Ammon's horn (tissue), 1 donor: ENCODE measurements around the gene CD247.
A peak's percentile ranks its signal among the peaks of the same experiment; 100 is the strongest.
"Not testable (repeated sequence)": the region's sequence is repeated elsewhere in the genome, so short reads cannot be mapped to it uniquely, and the experiment has no call there.

Experiments used
- DNase-seq: peaks from one replicate; pipeline ENCODE4 v3.0.0-alpha.2; 2016; ENCODE audit warnings: low spot score

Gene CD247

DNA sequence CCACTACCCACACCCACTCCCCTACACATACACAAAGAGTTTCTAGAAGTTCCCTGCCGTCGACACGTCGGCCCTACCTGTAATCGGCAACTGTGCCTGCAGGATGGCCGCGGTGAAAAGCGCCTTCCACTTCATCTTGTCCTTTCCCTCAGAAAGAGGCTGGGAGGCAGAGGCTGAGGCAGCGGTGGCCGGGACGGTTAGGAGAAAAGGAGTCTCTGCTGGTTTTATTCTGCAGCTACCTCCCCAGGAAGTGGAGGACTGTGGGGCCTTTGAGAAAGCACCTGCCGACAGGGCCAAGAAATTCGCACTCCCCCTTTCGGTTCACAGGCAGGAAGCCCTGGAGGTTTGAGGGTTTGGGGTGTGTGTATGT, at the start of gene CD247:
CD247 (minus strand) TSS at position 199 of the 370 bp plus-strand sequence; CDS start at position 135, 64 bp downstream.
- DNase-seq = no peak

DNA sequence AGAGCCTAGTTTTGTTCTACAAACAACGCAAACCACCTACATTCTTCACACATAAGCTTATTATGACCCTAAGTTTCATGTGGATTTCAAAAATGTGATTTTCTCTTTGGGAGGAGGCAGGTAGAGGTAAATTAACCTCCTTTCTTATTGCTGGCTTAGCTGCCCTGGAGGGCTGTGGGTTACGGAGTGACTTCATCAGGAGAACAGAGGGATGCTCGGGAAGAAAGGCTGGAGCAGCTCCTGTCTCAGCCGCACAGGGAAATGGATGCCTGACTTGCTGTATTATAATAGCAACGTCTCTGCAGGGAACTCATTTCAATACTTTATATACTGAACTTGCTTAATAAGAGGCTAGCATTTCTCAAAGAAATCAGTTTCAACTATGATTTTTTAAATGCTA, 49.3 kb upstream of the CD247 start:
- no peak for DNase-seq

DNA sequence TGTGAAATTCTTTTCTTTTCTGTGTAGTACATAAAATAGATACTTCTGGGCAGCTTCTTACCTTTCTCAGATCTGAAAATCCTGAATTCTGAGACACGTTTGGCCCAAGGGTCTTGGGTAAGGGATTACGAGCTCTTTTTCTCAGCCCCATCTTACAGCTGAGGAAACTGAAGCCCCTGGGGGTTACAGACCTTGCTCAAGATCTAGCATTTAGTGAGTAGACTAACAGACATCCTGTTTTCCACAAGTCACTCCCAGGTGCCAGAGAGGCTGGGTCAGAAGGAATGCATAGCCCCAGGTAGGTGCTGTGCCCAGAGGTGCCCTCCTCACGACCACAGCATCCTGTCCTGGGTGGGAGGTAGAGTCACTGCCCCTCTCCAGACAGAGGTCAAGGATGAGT, 48.4 kb upstream of the CD247 start:
- DNase-seq = no peak

DNA sequence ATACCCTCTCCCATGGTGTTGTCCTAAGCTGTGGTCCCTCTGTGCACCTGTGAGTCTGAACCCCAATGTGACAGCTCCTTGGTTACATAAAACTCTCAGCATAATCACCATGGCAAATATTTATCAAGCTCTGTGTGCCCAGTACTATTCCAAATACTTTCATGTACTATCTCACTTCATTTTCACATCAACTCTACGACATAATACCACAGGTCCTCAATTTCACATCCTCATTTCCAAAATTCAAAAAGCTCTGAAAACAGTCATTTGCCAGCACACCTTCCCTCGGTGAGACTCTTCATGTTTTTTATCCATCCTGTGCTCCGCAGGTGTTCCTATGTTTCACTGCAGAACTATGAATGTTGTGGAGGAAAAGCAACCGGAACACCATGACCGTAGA, 47.6 kb upstream of the CD247 start:
- DNase-seq = no peak

DNA sequence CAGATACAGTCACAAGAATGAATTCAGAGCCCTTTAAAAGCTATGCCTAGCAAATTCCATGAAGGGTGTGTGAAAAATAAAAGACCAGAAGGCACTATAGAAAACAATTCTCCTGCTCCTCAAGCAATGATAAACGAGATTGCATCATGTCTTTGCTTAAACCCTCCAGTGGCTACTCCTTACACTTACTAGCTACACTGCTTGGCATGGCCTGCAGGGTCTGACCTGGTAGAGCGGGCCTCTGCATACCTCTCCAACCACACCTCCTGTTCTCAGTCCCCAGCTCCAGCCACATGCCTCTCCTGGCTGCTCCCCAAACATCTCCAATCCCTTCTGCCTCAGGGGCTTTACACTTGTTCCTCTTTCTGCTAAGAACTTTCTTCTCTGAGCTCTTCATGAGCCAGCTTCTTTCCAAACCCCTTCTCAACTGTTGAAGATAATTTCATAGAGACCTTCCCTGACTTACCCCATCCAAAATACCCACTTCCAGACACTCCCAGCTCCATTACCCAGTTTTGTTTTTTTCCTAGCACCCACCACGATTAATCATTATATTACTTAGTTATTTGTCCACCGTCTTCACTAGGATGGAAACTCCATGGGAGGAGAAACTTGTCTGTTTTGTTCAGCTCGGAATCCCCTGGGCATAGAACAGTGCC, 46.4 kb upstream of the CD247 start:
- peak; percentile 55 for DNase-seq

DNA sequence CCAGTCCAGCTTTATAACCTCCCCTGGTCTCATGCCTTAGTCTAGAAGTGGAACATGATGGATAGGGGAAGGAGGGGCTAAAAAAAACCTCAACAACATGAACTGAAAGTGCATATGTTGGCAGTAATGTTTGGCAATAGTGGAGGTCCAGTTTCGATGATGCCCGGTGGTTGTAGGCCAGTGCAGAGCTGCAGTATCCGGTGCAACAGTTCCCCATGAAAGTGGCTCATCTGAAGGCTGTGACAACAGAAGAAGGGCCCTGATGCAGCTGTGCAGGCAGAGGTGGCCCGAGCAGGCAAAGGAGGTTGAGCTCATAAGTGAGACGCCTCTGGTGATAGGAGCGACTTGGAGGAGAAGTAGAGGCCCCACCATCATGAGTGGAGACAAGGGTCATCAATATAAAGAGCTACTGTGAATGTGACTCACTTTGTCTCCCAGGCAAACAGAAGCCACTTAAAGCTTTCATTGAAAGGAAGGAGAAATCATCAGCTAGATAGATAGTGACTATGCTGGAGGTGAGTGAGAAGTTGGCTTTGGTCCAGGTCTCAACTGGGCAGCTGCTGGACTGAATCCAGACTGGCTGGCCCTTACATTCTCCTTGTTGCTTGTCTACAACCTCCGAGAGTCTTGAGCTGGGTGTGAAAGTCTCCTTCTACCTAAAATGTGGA, 45.4 kb upstream of the CD247 start:
- DNase-seq = peak; percentile 70

DNA sequence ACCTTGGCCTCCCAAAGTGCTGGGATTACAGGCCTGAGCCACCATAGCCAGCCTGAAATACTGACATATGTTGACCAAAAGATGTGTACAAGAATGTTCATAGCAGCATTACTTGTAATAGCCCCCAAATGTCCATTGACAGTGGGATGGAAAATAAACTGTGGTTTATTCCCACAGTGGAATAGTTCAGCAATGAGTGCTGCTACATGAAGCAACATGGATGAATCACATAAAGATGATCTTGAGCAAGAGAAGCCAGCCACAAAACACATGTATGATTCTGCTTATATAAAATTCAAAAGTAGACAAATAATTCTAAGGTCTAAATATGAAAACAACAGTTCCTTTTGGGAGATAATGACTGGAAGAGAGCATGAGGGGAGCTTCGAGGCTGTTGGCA, 44.4 kb upstream of the CD247 start:
- DNase-seq = no peak

GRCh38 chr1:167561753-167562152, 43.4 kb upstream of the CD247 start:
- DNase-seq = no peak

GRCh38 chr1:167555971-167556714, 37.8 kb upstream of the CD247 start:
- peak; percentile 87 for DNase-seq

DNA sequence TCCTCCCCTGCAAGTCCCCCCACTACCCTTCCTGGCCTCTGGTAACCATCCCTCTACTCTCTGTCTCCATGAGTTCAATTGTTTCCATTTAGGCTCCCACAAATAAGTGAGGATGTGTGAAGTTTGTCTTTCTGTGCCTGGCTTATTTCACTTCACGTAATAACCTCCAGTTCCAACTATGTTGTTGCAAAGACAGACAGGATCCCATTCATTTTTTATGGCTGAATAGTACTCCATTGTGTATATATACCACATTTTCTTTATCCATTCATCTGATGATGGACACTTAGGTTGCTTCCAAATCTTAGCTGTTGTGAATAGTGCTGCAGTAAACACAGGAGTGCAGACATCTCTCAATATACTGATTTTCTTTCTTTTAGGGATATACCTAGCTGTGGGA, 36.7 kb upstream of the CD247 start:
- not testable (repeated sequence) for DNase-seq

- DNase-seq = no peak
These were observed 35.9 kb upstream of the CD247 start for GRCh38 chr1:167554028-167554779.

GRCh38 chr1:167553136-167554027, 35.1 kb upstream of the CD247 start, which contains the start of gene CREG1:
Gene CREG1 (minus strand): TSS chr1:167553762.
- DNase-seq = peak; percentile 97

- DNase-seq = no peak
These were observed 33.0 kb upstream of the CD247 start for GRCh38 chr1:167551362-167551761.

DNA sequence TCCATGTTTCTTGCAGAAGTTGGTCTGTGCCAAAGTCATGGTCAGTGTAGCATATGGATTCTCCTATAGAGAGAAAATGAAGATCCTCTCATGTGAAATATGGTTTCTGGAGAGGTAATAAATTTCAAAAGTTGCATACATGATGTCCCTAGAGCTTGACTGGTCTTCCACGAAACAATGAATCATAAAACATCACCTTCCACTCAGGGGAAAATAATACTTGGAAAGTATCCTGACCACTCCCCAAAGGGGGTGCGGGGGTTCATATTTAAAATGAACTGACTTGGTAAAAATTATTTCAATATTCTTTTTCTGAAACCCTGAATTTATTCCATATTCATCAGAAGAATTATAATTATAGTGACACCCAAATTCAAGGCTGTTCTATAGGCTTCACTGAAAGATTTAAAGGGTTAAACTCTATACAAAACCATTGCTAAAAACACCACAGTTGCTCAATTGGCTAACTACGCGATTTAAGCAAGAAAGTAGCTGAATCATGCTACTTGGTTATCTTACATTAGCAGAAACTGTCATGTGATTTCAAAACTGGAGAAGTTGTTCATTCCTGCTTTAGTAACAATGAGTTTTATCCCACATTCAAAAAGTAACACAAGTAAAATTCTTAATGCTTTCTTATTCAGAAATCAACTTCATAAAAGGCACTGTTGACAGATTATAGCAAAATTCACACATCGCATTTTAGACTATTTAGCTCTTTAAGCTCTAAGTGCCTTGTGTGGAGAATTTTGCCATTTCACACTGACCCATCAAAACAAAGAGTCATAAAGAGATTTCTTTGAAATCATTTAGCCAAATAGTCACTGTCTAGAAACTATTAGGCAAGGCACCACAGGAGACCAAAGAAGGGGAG, 30.0 kb upstream of the CD247 start:
- no peak for DNase-seq

DNA sequence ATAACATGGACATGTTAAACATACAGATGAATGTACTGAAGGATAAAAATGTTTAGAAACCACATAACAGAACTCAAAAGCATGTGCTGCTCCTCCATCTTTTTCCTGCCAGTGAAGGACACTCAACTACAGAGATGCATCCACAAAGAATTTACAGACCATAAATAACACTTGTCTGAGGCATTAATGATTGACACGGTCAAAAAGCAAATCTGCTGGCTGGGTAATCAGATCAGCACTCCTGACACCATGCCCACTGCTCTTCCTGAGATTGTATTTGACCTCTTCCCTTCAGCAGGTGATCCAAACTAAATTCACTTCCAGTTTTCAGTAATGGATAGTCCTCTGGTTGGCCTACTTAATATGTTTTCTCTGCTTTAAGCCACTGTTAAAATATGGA, 28.6 kb upstream of the CD247 start:
- no peak for DNase-seq

DNA sequence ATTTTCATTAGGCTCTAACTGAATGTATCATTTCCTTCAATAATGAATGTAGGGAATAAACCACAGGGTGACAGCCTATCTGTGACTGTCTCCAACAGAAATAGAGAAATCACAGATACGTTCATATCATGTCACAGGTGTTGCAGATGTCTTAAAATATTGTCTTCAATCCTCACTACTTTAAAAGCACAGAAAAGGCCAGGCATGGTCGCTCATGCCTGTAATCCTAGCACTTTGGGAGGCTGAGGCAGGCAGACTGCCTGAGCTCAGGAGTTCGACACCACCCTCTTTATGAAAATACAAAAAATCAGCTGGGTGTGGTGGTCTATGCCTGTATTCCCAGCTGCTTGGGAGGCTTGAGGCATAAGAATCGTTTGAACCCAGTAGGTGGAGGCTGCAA, 27.0 kb upstream of the CD247 start:
- DNase-seq = no peak

- DNase-seq = no peak
These were observed 26.2 kb upstream of the CD247 start for GRCh38 chr1:167544447-167545093.

GRCh38 chr1:167543199-167543990, 25.1 kb upstream of the CD247 start:
- no peak for DNase-seq
